HG02798 (cell line): ENCODE measurements around the gene ACTR5.

ENCODE experiments used
- ATAC-seq: cut with Tn5 transposase; IDR thresholded peaks from one replicate; pipeline ENCODE4 v1.9.1; 2021; ENCODE audit warnings: mild to moderate bottlenecking; ENCODE audit not compliant: unreplicated experiment, poor library complexity

ACTR5 gene

GRCh38 chr20:38748097-38748860 is at the start of gene ACTR5:
ACTR5 (plus strand) TSS chr20:38748460; CDS start chr20:38748479, 19 bp downstream.
- peak; percentile 91 for ATAC-seq

GRCh38 chr20:38698541-38698940 is 49.7 kb upstream of the ACTR5 start:
- ATAC-seq = no peak

- ATAC-seq = no peak
Observed at GRCh38 chr20:38700141-38700540, 48.1 kb upstream of the ACTR5 start.

GRCh38 chr20:38700926-38701325 is 47.3 kb upstream of the ACTR5 start:
- no peak for ATAC-seq

- ATAC-seq = no peak
Observed at GRCh38 chr20:38703526-38703925, 44.7 kb upstream of the ACTR5 start.

GRCh38 chr20:38704136-38704535 is 44.1 kb upstream of the ACTR5 start:
- ATAC-seq = no peak

GRCh38 chr20:38706509-38706908 is 41.8 kb upstream of the ACTR5 start:
- ATAC-seq = no peak

GRCh38 chr20:38714308-38714707 is 34.0 kb upstream of the ACTR5 start:
- ATAC-seq = no peak

GRCh38 chr20:38715646-38716045 is 32.6 kb upstream of the ACTR5 start:
- no peak for ATAC-seq

- ATAC-seq = no peak
Observed at GRCh38 chr20:38722683-38723016, 25.6 kb upstream of the ACTR5 start.

GRCh38 chr20:38723017-38723847 is 25.0 kb upstream of the ACTR5 start:
- no peak for ATAC-seq

- ATAC-seq = no peak
Observed at GRCh38 chr20:38723848-38724625, 24.2 kb upstream of the ACTR5 start, which contains the start of gene SLC32A1. SLC32A1 (plus strand) TSS chr20:38724486; CDS start chr20:38724725, 239 bp downstream.

GRCh38 chr20:38724626-38725147 is 23.6 kb upstream of the ACTR5 start:
- ATAC-seq = no peak

GRCh38 chr20:38725148-38725901 is 22.9 kb upstream of the ACTR5 start:
- ATAC-seq = no peak

GRCh38 chr20:38725931-38726803 is 22.1 kb upstream of the ACTR5 start:
- ATAC-seq = no peak

GRCh38 chr20:38726804-38727606 is 21.3 kb upstream of the ACTR5 start:
- no peak for ATAC-seq

- ATAC-seq = no peak
Observed at GRCh38 chr20:38727607-38728190, 20.6 kb upstream of the ACTR5 start.
